Measurements from ENCODE around the gene CARHSP1. TPM values are rescaled to one million over a fixed set of nuclear protein-coding genes. Genes with fewer than 3 reads are reported as not detected.
A peak's percentile ranks its signal among the peaks of the same experiment; 100 is the strongest.

The CARHSP1 gene
- total and polyA plus RNA-seq, 9 of the 15 experiments (the other 6 are each of a cell fraction or from before 2014, with no cell fraction given) = 5.8 to 114 (median 41.1) TPM

GRCh38 chr16:8916541-8917225 is 47.9 kb upstream of the CARHSP1 start:
- Histone ChIP-seq H2AFZ (ENCODE audit: low read depth, low read length) (no peak overlapping the region), H3K4me1 (replicated peaks in 1 of 2; ENCODE audit: control insufficient read depth in 2 of 2, insufficient read depth in 2 of 2, low read length in 2 of 2) (peaks cover 0 to 8% of the 10 kb centered on the region in 2 experiments; a peak in 2 of 5 replicates), H3K27ac (ENCODE audit: extremely low read depth, low read depth, low read length) (no peak overlapping the region), H4K20me1 (replicated peaks; ENCODE audit: control insufficient read depth, insufficient read depth, low read length) (peaks cover 13% of the 10 kb centered on the region; the same call in 1 of the 2 replicates), H3K79me2 (ENCODE audit: control insufficient read depth, insufficient read depth, low read length) (0 out of 3 replicates have a peak, but pooled peaks cover 2% of the 10 kb centered on the region), H3K4me2 (ENCODE audit: insufficient read depth, low read length) (no peak overlapping the region), H3K9me1 (ENCODE audit: control insufficient read depth, insufficient read depth, low read length) (peaks cover 4% of the 10 kb centered on the region), H3K4me3 (no peak overlapping the region), H3K9ac (ENCODE audit: insufficient read depth in 1 of 2, low read depth in 2 of 2, low read length in 2 of 2) (no peak overlapping the region), H3K36me3 (ENCODE audit: control insufficient read depth, insufficient read depth, low read length) (peaks cover 95% of the 10 kb centered on the region), H3K27me3 (ENCODE audit: control insufficient read depth in 2 of 2, insufficient read depth in 2 of 2, low read length in 2 of 2) (no peaks in the 10 kb centered on the region), H3K9me3 (replicated peaks; ENCODE audit: control insufficient read depth, insufficient read depth, low read depth, low read length) (no peaks in the 10 kb centered on the region)
- intact Hi-C loops (cut with micrococcal nuclease) (no loop called here), in situ Hi-C loops (cut with MboI) (no loop called here)
- CTCF ChIA-PET (ENCODE audit: low intra/inter-chr PET ratio) = no interaction called here
- whole genome bisulfite sequencing (ENCODE audit: insufficient coverage, low coverage, missing lambda C conversion rate) = 77% methylated on average over 5 of the region's 5 CpGs
- BruUV-seq (replicated peaks) = no TSS peak
- POLR2A ChIA-PET = interaction anchor here (0.7 kb wide), 2 partner anchors 12 to 202 kb away, joined by 3 read pairs; no protein-coding TSS in a partner anchor
- FAIRE-seq (no peak), ATAC-seq (no peak), DNase-seq (ENCODE audit: extremely low read depth in 1 of 4, low spot score in 3 of 4) (no peak)
- TF ChIP-seq MYC (IDR thresholded peaks at IDR 0.05; ENCODE audit: low read depth, low read length) (no peak), MYC (CRISPR knock-in tag; IDR thresholded peaks at IDR 0.05; ENCODE audit: borderline replicate concordance, low read depth) (no peak), HDAC8 (tag; IDR thresholded peaks at IDR 0.05) (no peak), PBX2 (CRISPR knock-in tag; IDR thresholded peaks at IDR 0.05; ENCODE audit: low read depth) (no peak), PBX2 (tag; conservative IDR thresholded peaks at IDR 0.05; ENCODE audit: low read depth) (peak; percentile 66), MEIS2 (IDR thresholded peaks at IDR 0.05; ENCODE audit: partially characterized antibody) (peak; percentile 78)

All from K562 (cell line).